DOHH2 (cell line): Measurements from ENCODE around the gene FUT8.

Source experiments
- CTCF ChIP-seq: fragments of 200-600 bp; sonication (generic); IDR thresholded peaks from one replicate; pipeline ENCODE4 v1.5.1; 2014; ENCODE audit warnings: antibody characterized with exemption, mild to moderate bottlenecking, low read depth, low read length; ENCODE audit not compliant: poor library complexity, severe bottlenecking
- EZH2phosphoT487 ChIP-seq: fragments of 200-600 bp; sonication (generic); IDR thresholded peaks from 2 replicates; pipeline ENCODE4 v1.6.1; 2017; ENCODE audit warnings: borderline replicate concordance, mild to moderate bottlenecking, antibody characterized with exemption, low read length, moderate library complexity, mixed read lengths

- TF ChIP-seq CTCF, result no peak
- TF ChIP-seq EZH2phosphoT487, result no peak
Observed at GRCh38 chr14:65476942-65477318, 64.4 kb downstream of the FUT8 start.
